Endothelial cell of umbilical vein (primary cell): ENCODE measurements around the gene RASAL2. TPM values are rescaled to one million over a fixed set of nuclear protein-coding genes. Genes with fewer than 3 reads are reported as not detected.

ENCODE experiments used
- BruUV-seq: library from RNA; stranded (reverse); fragments of 400-500 nt; replicated peaks from 2 replicates; lab custom pipeline; 2021; lab: Mats Ljungman, UMichigan
- CTCF ChIA-PET: fragments of 300-600, 350-600 bp; sonication (Branson Sonifier 250); formaldehyde crosslinking; loops from one replicate; lab custom pipeline; 2021; ENCODE audit warnings: antibody characterized with exemption, inconsistent platforms; lab: Charles Lee
- POLR2A ChIA-PET: fragments of 300-600, 350-600 bp; sonication (Branson Sonifier 250); formaldehyde crosslinking; loops from one replicate; lab custom pipeline; 2021; ENCODE audit warnings: antibody characterized with exemption, inconsistent platforms; lab: Charles Lee
- DNase-seq: peaks from one replicate; pipeline ENCODE4 v3.0.0-alpha.2; 2011; ENCODE audit warnings: low read depth, low spot score
- FAIRE-seq: peaks from 2 replicates; lab custom pipeline; 2011; peaks lifted over from hg19 to GRCh38; lab: Jason Lieb, UNC
- H2AFZ ChIP-seq: 2 replicates; pipeline ENCODE4 v1.6.0; 2012; ENCODE audit warnings: low read depth, low read length, control low read depth, inconsistent platforms
- H3K27ac ChIP-seq: 2 replicates; pipeline ENCODE4 v1.5.1; 2011; ENCODE audit warnings: low read depth, mild to moderate bottlenecking, control low read depth, low read length, moderate library complexity; ENCODE audit not compliant: insufficient read depth
- H3K27me3 ChIP-seq, 2 experiments: 2 replicates each; pipeline versions ENCODE4 v1.6.0 to v1.6.1; 2011; ENCODE audit warnings: low read length in 2 of 2, mixed read lengths in 1 of 2; ENCODE audit not compliant: control insufficient read depth in 2 of 2, insufficient read depth in 2 of 2
- H3K36me3 ChIP-seq, 2 experiments: 2 replicates in 1 of 2; 3 replicates in 1 of 2; pipeline ENCODE4 v1.5.1; 2011; ENCODE audit warnings: low read length in 2 of 2, mild to moderate bottlenecking in 1 of 2, moderate library complexity in 1 of 2; ENCODE audit not compliant: control insufficient read depth in 2 of 2, insufficient read depth in 2 of 2; ENCODE audit errors: extremely low read depth in 1 of 2
- H3K4me1 ChIP-seq: 3 replicates; pipeline ENCODE4 v1.5.1; 2011; ENCODE audit warnings: mild to moderate bottlenecking, low read length; ENCODE audit not compliant: control insufficient read depth, insufficient read depth; ENCODE audit errors: extremely low read depth
- H3K4me2 ChIP-seq: 2 replicates; pipeline ENCODE4 v1.6.1; 2011; ENCODE audit warnings: low read length, control low read depth, mixed read lengths; ENCODE audit not compliant: insufficient read depth
- H3K4me3 ChIP-seq, 3 experiments: fragments of 200-600 bp in 1 of 3; sonication (generic), shearing (Covaris generic) in 1 of 3; replicated peaks in 1 of 3; 2 replicates each; pipeline ENCODE4 v1.5.1; 2011 to 2016; ENCODE audit warnings: control low read depth in 3 of 3, low read length in 3 of 3, mild to moderate bottlenecking in 2 of 3, inconsistent platforms in 1 of 3, low read depth in 1 of 3, moderate library complexity in 1 of 3; ENCODE audit not compliant: insufficient read depth in 1 of 3
- H3K79me2 ChIP-seq: 2 replicates; pipeline ENCODE4 v1.6.0; 2012; ENCODE audit warnings: low read length, inconsistent platforms; ENCODE audit not compliant: control insufficient read depth, insufficient read depth
- H3K9ac ChIP-seq: replicated peaks from 2 replicates; pipeline ENCODE3; 2011; ENCODE audit warnings: low read length, control low read depth; ENCODE audit not compliant: insufficient read depth; ENCODE audit errors: extremely low read depth
- H3K9me1 ChIP-seq: replicated peaks from 3 replicates; pipeline ENCODE4 v1.6.0; 2011; ENCODE audit warnings: mild to moderate bottlenecking, low read length; ENCODE audit not compliant: control insufficient read depth, insufficient read depth; ENCODE audit errors: extremely low read depth
- H3K9me3 ChIP-seq: replicated peaks from 2 replicates; pipeline ENCODE4 v1.5.1; 2012; ENCODE audit warnings: low read length, inconsistent platforms; ENCODE audit not compliant: control insufficient read depth, insufficient read depth
- H4K20me1 ChIP-seq: replicated peaks from 2 replicates; pipeline ENCODE3; 2011; ENCODE audit warnings: mild to moderate bottlenecking, low read length; ENCODE audit not compliant: control insufficient read depth, insufficient read depth; ENCODE audit errors: extremely low read depth
- GATA2 ChIP-seq: IDR thresholded peaks from 2 replicates; pipeline ENCODE4 v1.7.0; 2011; ENCODE audit warnings: low read depth, mild to moderate bottlenecking, moderate library complexity, mixed read lengths, low read length; ENCODE audit not compliant: insufficient read length, insufficient read depth
- JUN ChIP-seq: IDR thresholded peaks from 2 replicates; pipeline ENCODE4 v1.6.1; 2011; ENCODE audit warnings: borderline replicate concordance, low read depth; ENCODE audit not compliant: insufficient read length, insufficient read depth
- MYC ChIP-seq: IDR thresholded peaks from one replicate; pipeline ENCODE4 v1.6.1; 2011; ENCODE audit warnings: mild to moderate bottlenecking, low read depth, low read length
- POLR2A ChIP-seq: IDR thresholded peaks from 2 replicates; pipeline ENCODE4 v1.6.1; 2012; ENCODE audit warnings: low read depth, mild to moderate bottlenecking, control low read depth, low read length
- dilution Hi-C: fragments of 300-500 bp; cut with MboI; formaldehyde crosslinking; loops from one replicate; pipeline ENCODE4 v1.15.0; 2019; ENCODE audit warnings: low sequenced_read_pairs; ENCODE audit not compliant: extremely low pct_ligation_motif_present
- intact Hi-C: fragments of 100-400 bp; cut with micrococcal nuclease; formaldehyde crosslinking; loops from one replicate; pipeline ENCODE4 v1.10.0; 2022
- polyA plus RNA-seq, 4 experiments: library from polyadenylated mRNA; depleted of rRNA in 3 of 4; stranded (reverse) in 3 of 4; unstranded in 1 of 4; fragments of >200 nt; gene quantifications; 2 replicates each; pipeline versions ENCODE4 v1.2.1 to v1.2.3, GENCODE V29; 2011 to 2012; ENCODE audit warnings: missing spikeins in 1 of 4
- total RNA-seq: library from RNA; stranded (reverse); gene quantifications from 2 replicates; pipeline ENCODE4 v1.2.3, GENCODE V29; 2021
- TF ChIP-seq, protein P1 (sequence below), 2 donors: IDR thresholded peaks; 1 replicate in 1 of 2; 2 replicates in 1 of 2; pipeline ENCODE4 v1.5.1; 2011; ENCODE audit warnings: low read length in 2 of 2, mild to moderate bottlenecking in 2 of 2, moderate library complexity in 2 of 2, control low read depth in 1 of 2, inconsistent platforms in 1 of 2, low read depth in 1 of 2; ENCODE audit not compliant: insufficient read depth in 1 of 2; ENCODE audit errors: extremely low read depth in 1 of 2

RASAL2 gene
- total and polyA plus RNA-seq, 2 donors (not counting 3 experiments of a cell fraction or from before 2014, with no cell fraction given): 12.5 to 15.5 TPM

DNA sequence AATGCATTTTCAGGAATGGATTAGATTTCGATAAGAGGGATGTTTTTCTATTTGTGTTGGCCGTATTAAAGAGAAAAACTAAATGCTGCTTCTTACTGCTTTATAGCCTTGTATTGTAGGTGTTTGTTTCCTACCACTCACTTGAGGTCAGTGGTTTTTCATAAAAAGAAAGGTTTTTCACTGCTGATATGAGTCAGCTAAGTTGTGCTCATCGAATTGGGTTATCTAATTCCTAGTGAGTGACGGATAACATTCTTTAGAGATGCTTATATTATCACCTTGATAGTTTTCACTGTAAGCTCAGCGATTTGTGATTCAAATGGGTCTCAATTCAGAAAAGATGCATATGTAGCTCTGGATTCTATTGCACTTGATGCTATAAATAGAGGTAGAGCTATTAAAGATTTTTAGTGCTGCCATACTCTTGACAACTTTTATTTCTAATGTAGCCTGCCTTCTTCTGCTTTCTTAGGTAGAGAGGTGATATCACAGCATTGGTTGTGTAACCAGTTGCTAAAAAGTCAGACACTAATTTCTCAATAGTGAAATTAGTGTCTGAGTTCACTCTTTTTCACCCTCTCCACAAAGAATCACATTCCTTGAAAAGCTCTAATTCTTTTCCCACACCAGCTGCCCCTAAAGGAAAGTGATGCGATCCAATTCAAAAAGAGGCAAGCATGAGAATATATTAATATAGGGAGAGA, 180.0 kb downstream of the RASAL2 start:
- dilution Hi-C loops: no loop called here
- H3K36me3 ChIP-seq: no peaks in the 10 kb centered on the region
- DNase-seq: no peak
- CTCF ChIA-PET: interaction anchor here (1.3 to 5.2 kb wide), 4 partner anchors 9 to 242 kb away, joined by 3 to 23 read pairs (median 8); no protein-coding TSS in a partner anchor
- no peak overlapping the region for H3K27ac ChIP-seq
- H3K9me1 ChIP-seq: no peaks in the 10 kb centered on the region
- H2AFZ ChIP-seq: no peak overlapping the region
- no TSS peak for BruUV-seq
- no peak overlapping the region for H3K4me2 ChIP-seq
- no peak overlapping the region for H3K9ac ChIP-seq
- H3K4me1 ChIP-seq: peaks cover 14% of the 10 kb centered on the region
- no peak overlapping the region for H3K4me3 ChIP-seq
- H4K20me1 ChIP-seq: no peaks in the 10 kb centered on the region
- no peak for FAIRE-seq
- POLR2A ChIA-PET: no interaction called here
- intact Hi-C loops: no loop called here
- TF ChIP-seq, protein P1, sequence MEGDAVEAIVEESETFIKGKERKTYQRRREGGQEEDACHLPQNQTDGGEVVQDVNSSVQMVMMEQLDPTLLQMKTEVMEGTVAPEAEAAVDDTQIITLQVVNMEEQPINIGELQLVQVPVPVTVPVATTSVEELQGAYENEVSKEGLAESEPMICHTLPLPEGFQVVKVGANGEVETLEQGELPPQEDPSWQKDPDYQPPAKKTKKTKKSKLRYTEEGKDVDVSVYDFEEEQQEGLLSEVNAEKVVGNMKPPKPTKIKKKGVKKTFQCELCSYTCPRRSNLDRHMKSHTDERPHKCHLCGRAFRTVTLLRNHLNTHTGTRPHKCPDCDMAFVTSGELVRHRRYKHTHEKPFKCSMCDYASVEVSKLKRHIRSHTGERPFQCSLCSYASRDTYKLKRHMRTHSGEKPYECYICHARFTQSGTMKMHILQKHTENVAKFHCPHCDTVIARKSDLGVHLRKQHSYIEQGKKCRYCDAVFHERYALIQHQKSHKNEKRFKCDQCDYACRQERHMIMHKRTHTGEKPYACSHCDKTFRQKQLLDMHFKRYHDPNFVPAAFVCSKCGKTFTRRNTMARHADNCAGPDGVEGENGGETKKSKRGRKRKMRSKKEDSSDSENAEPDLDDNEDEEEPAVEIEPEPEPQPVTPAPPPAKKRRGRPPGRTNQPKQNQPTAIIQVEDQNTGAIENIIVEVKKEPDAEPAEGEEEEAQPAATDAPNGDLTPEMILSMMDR (IDR thresholded peaks at IDR 0.05; ENCODE audit: extremely low read depth in 1 of 2, insufficient read depth in 1 of 2, low read depth in 1 of 2, low read length in 2 of 2): no peak
- TF ChIP-seq GATA2 (no peak), JUN (no peak), MYC (no peak), POLR2A (no peak)
- H3K27me3 ChIP-seq: no peaks in the 10 kb centered on the region
- no peaks in the 10 kb centered on the region for H3K9me3 ChIP-seq
- no peaks in the 10 kb centered on the region for H3K79me2 ChIP-seq
